ENCODE results near the gene LPAR6. TPM values are rescaled to one million over a fixed set of nuclear protein-coding genes. Genes with fewer than 3 reads are reported as not detected.

Gene LPAR6
- total RNA-seq, 1 experiment from 2014 or later, result 3.9 TPM

DNA sequence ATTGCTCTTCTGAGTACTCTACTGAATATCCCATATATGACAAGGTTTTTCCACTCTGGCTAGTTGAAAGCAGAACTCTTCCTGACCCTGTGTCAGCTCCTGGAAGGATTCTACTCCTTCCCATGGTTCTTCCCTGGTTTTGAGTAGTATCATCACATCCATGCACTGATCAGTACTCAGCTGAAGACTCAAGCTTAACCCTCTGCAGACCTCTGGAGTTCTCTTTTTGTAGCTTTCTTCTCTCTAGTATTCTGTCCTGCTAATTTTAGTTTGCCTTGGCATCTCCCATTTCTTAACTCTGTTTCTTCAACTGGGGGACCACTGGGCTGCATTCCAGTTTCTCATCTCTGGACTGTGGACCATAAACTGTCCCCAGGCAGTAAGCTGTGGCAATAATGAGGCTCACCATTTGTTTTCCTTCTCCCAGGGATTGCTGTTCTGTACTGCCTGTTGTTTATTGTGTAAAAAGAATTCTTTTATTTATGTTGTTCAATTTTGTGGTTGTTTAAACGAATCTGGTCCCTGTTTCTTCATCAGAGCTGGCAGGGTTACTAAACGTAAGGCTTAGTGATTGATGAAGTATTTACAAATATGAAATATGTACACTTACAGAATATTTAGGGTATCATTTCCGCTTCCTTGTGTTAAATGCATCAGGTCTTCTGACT, 19.7 kb downstream of the LPAR6 start:
- H3K27me3 Mint-ChIP-seq (ENCODE audit: low read depth), result no peaks in the 10 kb centered on the region
- H3K27ac Mint-ChIP-seq, result no peak overlapping the region
- no peak overlapping the region for H3K4me3 Mint-ChIP-seq
- H3K9me3 Mint-ChIP-seq, result peaks cover 42% of the 10 kb centered on the region
- POLR2A ChIA-PET, result no interaction called here
- no peak for ATAC-seq
- no peaks in the 10 kb centered on the region for H3K4me1 Mint-ChIP-seq
- DNase-seq (ENCODE audit: low spot score), result no peak
- TF ChIP-seq, protein P1, sequence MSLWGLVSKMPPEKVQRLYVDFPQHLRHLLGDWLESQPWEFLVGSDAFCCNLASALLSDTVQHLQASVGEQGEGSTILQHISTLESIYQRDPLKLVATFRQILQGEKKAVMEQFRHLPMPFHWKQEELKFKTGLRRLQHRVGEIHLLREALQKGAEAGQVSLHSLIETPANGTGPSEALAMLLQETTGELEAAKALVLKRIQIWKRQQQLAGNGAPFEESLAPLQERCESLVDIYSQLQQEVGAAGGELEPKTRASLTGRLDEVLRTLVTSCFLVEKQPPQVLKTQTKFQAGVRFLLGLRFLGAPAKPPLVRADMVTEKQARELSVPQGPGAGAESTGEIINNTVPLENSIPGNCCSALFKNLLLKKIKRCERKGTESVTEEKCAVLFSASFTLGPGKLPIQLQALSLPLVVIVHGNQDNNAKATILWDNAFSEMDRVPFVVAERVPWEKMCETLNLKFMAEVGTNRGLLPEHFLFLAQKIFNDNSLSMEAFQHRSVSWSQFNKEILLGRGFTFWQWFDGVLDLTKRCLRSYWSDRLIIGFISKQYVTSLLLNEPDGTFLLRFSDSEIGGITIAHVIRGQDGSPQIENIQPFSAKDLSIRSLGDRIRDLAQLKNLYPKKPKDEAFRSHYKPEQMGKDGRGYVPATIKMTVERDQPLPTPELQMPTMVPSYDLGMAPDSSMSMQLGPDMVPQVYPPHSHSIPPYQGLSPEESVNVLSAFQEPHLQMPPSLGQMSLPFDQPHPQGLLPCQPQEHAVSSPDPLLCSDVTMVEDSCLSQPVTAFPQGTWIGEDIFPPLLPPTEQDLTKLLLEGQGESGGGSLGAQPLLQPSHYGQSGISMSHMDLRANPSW (CRISPR knock-in tag; conservative IDR thresholded peaks at IDR 0.05; ENCODE audit: low read depth), result no peak
- TF ChIP-seq, protein P2, sequence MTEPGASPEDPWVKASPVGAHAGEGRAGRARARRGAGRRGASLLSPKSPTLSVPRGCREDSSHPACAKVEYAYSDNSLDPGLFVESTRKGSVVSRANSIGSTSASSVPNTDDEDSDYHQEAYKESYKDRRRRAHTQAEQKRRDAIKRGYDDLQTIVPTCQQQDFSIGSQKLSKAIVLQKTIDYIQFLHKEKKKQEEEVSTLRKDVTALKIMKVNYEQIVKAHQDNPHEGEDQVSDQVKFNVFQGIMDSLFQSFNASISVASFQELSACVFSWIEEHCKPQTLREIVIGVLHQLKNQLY (CRISPR knock-in tag; IDR thresholded peaks at IDR 0.05), result no peak
- TF ChIP-seq ZNF396 (CRISPR knock-in tag; IDR thresholded peaks at IDR 0.05; ENCODE audit: borderline replicate concordance), result no peak
- TF ChIP-seq CREB1 (CRISPR knock-in tag; IDR thresholded peaks at IDR 0.05), result no peak
- TF ChIP-seq, protein P3, sequence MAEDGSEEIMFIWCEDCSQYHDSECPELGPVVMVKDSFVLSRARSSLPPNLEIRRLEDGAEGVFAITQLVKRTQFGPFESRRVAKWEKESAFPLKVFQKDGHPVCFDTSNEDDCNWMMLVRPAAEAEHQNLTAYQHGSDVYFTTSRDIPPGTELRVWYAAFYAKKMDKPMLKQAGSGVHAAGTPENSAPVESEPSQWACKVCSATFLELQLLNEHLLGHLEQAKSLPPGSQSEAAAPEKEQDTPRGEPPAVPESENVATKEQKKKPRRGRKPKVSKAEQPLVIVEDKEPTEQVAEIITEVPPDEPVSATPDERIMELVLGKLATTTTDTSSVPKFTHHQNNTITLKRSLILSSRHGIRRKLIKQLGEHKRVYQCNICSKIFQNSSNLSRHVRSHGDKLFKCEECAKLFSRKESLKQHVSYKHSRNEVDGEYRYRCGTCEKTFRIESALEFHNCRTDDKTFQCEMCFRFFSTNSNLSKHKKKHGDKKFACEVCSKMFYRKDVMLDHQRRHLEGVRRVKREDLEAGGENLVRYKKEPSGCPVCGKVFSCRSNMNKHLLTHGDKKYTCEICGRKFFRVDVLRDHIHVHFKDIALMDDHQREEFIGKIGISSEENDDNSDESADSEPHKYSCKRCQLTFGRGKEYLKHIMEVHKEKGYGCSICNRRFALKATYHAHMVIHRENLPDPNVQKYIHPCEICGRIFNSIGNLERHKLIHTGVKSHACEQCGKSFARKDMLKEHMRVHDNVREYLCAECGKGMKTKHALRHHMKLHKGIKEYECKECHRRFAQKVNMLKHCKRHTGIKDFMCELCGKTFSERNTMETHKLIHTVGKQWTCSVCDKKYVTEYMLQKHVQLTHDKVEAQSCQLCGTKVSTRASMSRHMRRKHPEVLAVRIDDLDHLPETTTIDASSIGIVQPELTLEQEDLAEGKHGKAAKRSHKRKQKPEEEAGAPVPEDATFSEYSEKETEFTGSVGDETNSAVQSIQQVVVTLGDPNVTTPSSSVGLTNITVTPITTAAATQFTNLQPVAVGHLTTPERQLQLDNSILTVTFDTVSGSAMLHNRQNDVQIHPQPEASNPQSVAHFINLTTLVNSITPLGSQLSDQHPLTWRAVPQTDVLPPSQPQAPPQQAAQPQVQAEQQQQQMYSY (CRISPR knock-in tag; IDR thresholded peaks at IDR 0.05), result no peak
- TF ChIP-seq TCF7 (CRISPR knock-in tag; IDR thresholded peaks at IDR 0.05; ENCODE audit: low read depth), result no peak
- TF ChIP-seq NR3C1 (CRISPR knock-in tag; conservative IDR thresholded peaks at IDR 0.05; ENCODE audit: low read depth), result no peak
- TF ChIP-seq ETV6 (CRISPR knock-in tag; IDR thresholded peaks at IDR 0.05), result no peak
- no peak for TF ChIP-seq ESRRA (CRISPR knock-in tag; IDR thresholded peaks at IDR 0.05; ENCODE audit: borderline replicate concordance)
- TF ChIP-seq MYBL2 (CRISPR knock-in tag; IDR thresholded peaks at IDR 0.05), result no peak
- TF ChIP-seq KAT7 (CRISPR knock-in tag; IDR thresholded peaks at IDR 0.05; ENCODE audit: borderline replicate concordance), result no peak
- no peak for TF ChIP-seq SOX15 (CRISPR knock-in tag; IDR thresholded peaks at IDR 0.05)
- TF ChIP-seq SMAD3 (CRISPR knock-in tag; IDR thresholded peaks at IDR 0.05; ENCODE audit: borderline replicate concordance), result no peak
- TF ChIP-seq OVOL2 (CRISPR knock-in tag; IDR thresholded peaks at IDR 0.05; ENCODE audit: borderline replicate concordance), result no peak
- TF ChIP-seq, protein P4, sequence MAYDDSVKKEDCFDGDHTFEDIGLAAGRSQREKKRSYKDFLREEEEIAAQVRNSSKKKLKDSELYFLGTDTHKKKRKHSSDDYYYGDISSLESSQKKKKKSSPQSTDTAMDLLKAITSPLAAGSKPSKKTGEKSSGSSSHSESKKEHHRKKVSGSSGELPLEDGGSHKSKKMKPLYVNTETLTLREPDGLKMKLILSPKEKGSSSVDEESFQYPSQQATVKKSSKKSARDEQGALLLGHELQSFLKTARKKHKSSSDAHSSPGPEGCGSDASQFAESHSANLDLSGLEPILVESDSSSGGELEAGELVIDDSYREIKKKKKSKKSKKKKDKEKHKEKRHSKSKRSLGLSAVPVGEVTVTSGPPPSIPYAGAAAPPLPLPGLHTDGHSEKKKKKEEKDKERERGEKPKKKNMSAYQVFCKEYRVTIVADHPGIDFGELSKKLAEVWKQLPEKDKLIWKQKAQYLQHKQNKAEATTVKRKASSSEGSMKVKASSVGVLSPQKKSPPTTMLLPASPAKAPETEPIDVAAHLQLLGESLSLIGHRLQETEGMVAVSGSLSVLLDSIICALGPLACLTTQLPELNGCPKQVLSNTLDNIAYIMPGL (CRISPR knock-in tag; IDR thresholded peaks at IDR 0.05), result no peak
- CTCF ChIA-PET, result no interaction called here
- H3K36me3 Mint-ChIP-seq, result peaks cover 36% of the 10 kb centered on the region

DNA sequence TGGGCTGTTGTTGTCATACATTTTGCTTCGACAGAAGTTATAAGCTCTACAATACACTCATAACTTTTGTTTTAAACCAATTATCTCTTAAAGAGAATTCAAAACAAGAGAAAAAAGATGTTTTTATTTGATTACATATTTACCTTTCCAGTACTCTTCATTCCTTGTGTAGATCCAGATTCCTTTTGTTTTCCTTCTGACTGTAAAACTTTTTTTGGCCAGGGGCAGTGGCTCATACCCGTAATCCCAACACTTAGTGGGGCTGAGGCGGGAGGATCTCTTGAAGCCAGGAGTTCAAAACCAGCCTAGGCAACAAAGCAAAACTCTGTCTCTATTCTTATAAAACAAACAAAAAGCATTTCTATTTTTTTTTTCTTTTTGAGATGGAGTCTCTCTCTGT, 21.7 kb downstream of the LPAR6 start:
- Mint-ChIP-seq H3K9me3 (peaks cover 33% of the 10 kb centered on the region), H3K4me1 (no peaks in the 10 kb centered on the region), H3K4me3 (no peak overlapping the region), H3K27me3 (ENCODE audit: low read depth) (no peaks in the 10 kb centered on the region), H3K36me3 (peaks cover 30% of the 10 kb centered on the region), H3K27ac (no peak overlapping the region)
- CTCF ChIA-PET, result no interaction called here
- POLR2A ChIA-PET, result no interaction called here
- ATAC-seq (no peak), DNase-seq (ENCODE audit: low spot score) (no peak)
- TF ChIP-seq, protein P5, sequence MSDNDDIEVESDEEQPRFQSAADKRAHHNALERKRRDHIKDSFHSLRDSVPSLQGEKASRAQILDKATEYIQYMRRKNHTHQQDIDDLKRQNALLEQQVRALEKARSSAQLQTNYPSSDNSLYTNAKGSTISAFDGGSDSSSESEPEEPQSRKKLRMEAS (CRISPR knock-in tag; IDR thresholded peaks at IDR 0.05), result no peak
- TF ChIP-seq, protein P6, sequence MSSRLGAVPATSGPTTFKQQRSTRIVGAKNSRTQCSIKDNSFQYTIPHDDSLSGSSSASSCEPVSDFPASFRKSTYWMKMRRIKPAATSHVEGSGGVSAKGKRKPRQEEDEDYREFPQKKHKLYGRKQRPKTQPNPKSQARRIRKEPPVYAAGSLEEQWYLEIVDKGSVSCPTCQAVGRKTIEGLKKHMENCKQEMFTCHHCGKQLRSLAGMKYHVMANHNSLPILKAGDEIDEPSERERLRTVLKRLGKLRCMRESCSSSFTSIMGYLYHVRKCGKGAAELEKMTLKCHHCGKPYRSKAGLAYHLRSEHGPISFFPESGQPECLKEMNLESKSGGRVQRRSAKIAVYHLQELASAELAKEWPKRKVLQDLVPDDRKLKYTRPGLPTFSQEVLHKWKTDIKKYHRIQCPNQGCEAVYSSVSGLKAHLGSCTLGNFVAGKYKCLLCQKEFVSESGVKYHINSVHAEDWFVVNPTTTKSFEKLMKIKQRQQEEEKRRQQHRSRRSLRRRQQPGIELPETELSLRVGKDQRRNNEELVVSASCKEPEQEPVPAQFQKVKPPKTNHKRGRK (CRISPR knock-in tag; IDR thresholded peaks at IDR 0.05; ENCODE audit: borderline replicate concordance), result no peak
- TF ChIP-seq ZNF121 (CRISPR knock-in tag; IDR thresholded peaks at IDR 0.05) (no peak), GRHL2 (CRISPR knock-in tag; IDR thresholded peaks at IDR 0.05; ENCODE audit: insufficient replicate concordance, severe bottlenecking) (no peak), ZNF317 (CRISPR knock-in tag; IDR thresholded peaks at IDR 0.05; ENCODE audit: borderline replicate concordance, low read depth) (no peak), ZBTB21 (CRISPR knock-in tag; IDR thresholded peaks at IDR 0.05; ENCODE audit: borderline replicate concordance) (no peak), ZNF232 (CRISPR knock-in tag; IDR thresholded peaks at IDR 0.05) (no peak)
- TF ChIP-seq, protein P7, sequence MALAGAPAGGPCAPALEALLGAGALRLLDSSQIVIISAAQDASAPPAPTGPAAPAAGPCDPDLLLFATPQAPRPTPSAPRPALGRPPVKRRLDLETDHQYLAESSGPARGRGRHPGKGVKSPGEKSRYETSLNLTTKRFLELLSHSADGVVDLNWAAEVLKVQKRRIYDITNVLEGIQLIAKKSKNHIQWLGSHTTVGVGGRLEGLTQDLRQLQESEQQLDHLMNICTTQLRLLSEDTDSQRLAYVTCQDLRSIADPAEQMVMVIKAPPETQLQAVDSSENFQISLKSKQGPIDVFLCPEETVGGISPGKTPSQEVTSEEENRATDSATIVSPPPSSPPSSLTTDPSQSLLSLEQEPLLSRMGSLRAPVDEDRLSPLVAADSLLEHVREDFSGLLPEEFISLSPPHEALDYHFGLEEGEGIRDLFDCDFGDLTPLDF (CRISPR knock-in tag; IDR thresholded peaks at IDR 0.05), result no peak

Data from WTC11 (cell line).